ENCODE measurements around the gene THBS2.
"Not testable (repeated sequence)": the region's sequence is repeated elsewhere in the genome, so short reads cannot be mapped to it uniquely, and the experiment has no call there.

Gene THBS2

DNA sequence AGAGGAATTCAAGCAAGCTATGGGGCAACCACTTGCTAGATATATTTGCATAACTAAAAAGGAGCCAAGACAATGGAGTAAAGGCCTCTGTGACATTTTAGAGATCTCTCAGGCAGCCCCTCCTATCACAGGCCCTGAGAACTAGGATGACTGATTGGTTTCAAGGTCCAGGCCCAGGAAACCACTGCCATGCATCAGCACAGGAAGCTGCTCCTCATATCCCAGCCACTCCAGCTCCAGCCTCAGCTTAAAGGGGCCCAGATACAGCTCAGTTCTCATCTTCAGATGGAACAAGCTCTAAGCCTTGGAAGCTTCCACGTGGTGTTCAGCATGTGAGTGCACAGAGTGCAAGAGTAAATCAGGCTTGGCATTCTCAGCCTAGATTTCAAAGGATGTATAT is 21.1 kb upstream of the THBS2 start:
- no peak overlapping the region for H3K27ac ChIP-seq
- H3K4me3 ChIP-seq: no peak overlapping the region
- TF ChIP-seq, protein P1, sequence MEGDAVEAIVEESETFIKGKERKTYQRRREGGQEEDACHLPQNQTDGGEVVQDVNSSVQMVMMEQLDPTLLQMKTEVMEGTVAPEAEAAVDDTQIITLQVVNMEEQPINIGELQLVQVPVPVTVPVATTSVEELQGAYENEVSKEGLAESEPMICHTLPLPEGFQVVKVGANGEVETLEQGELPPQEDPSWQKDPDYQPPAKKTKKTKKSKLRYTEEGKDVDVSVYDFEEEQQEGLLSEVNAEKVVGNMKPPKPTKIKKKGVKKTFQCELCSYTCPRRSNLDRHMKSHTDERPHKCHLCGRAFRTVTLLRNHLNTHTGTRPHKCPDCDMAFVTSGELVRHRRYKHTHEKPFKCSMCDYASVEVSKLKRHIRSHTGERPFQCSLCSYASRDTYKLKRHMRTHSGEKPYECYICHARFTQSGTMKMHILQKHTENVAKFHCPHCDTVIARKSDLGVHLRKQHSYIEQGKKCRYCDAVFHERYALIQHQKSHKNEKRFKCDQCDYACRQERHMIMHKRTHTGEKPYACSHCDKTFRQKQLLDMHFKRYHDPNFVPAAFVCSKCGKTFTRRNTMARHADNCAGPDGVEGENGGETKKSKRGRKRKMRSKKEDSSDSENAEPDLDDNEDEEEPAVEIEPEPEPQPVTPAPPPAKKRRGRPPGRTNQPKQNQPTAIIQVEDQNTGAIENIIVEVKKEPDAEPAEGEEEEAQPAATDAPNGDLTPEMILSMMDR (IDR thresholded peaks at IDR 0.05): no peak
- DNase-seq (ENCODE audit: low spot score): no peak

DNA sequence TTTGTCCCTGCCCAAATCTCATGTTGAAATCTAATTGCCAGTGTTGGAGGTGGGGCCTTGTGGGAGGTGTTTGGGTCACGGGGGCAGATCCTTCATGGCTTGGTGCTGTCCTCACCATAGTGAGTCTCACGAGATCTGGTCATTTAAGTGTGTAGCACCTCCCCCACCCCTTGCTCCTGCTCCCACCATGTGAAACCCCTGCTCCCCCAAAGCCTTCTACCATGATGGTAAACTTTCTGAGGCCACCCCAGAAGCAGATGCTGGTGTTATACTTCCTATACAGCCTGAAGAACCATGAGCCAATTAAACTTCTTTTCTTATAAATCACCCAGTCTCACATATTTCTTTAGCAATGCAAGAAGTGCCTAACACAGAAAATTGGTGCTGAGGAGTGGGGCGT is 19.9 kb upstream of the THBS2 start:
- no peak overlapping the region for H3K27ac ChIP-seq
- H3K4me3 ChIP-seq: no peak overlapping the region
- TF ChIP-seq, protein P1 (IDR thresholded peaks at IDR 0.05): no peak
- DNase-seq (ENCODE audit: low spot score): no peak

DNA sequence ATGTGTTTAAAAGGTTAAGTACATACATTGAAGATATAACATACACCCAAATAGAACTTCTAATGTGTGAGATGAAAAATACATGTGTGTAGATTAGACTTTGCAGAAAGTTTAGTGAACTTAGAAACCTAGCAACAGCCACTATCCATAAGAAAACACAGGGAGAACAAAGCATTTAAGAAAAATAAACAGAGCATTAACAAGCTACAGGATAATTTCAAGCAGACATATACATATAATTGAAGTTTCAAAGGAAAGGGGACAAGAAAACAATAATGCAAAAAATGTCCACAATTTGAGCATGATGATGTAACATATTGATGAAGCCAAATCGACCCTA is 18.2 kb upstream of the THBS2 start:
- DNase-seq (ENCODE audit: low spot score): no peak
- TF ChIP-seq, protein P1 (IDR thresholded peaks at IDR 0.05): no peak
- H3K4me3 ChIP-seq: no peak overlapping the region
- no peak overlapping the region for H3K27ac ChIP-seq

DNA sequence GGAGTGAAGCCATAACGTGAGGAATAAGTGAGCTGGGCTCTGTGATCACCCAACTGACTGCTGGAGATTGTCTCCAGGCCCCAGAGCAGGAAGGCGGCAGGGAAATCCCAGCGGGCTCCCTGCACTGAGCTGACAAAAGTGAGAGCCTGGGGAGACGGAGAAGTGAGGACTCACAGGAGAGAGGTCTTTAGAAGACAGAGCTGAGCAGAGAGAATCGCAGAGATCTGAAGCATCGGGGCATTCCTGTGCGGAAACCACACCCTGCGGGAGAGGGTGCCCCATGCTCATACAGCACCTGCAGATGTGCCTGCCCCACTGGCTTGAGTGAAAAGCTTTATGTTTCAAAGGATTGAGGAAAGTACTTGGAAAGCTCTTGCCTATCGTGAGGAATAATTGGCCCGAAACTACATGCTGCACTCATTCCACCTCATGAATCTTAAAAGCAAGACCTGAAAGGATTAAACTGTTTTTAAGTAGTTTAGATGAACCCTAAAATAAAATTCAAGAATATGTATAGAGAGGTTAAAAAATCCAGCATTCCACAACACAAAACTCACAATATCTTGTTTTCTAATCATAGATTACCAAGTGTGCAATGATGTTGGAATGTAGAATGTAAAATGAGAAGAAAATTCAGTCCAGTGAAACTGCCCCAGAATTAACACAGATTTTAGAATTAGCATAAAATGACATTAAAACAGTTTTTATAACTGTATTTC is 17.7 kb upstream of the THBS2 start:
- no peak overlapping the region for H3K4me3 ChIP-seq
- TF ChIP-seq, protein P1 (IDR thresholded peaks at IDR 0.05): no peak
- no peak for DNase-seq (ENCODE audit: low spot score)
- H3K27ac ChIP-seq: no peak overlapping the region

DNA sequence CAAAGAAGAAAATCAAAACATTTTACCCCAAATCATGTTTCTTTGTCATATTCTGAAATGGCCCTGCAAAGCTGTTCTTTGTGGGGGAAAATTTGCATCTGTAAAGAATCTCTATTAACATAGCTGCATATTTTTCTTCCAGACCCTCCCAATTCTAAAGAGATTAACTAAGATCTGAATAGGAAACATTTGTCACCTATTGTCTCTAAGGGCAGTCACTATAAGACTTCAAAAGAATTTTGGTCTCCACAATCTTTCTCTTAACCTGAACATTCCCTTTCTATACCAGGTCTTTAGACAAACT is 16.4 kb upstream of the THBS2 start:
- H3K27ac ChIP-seq: peak overlapping the region; percentile 64 to 76
- not testable (repeated sequence) for H3K4me3 ChIP-seq; DNase-seq (ENCODE audit: low spot score)

DNA sequence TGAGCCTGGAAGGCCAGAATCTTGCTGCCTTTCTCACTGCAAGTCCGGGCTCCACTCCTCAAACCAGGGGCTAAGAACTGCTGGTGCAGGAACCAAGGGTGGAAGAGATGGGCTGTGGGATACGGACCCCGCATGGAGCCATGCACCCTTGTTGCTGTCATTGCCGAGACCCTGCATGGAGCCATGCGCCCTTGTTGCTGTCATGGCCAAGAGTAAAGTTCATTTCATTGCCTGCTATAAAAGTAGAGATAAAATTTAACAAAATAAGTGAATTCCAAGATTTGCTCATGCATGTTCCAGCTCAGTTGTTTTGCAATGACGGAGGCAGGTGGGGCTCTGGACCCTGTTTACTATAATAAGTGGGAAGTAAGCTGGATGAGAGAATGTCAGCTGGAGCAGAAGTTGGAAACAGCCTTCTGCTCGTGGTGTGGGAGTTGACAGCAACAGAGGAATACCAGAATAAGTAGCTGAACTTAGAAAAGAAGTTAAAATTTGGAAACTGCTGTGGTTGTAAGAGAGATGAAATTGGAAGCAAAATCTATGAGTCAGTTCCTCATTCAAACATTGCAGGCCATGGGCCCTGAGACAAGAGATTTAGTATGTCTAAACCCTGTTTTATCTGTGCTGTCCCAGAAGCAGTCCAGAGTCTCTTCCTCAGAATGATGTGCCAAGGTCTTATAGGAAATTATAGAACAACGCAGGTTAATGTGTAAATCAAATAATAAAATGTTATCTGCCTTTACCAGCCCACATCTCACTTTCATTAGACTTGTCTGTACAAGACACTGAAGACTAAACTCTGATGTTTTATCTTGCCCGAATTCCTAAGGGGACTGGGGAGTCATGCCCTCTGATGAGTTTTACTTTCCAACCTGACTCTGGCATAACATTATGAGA is 15.8 kb upstream of the THBS2 start:
- Histone ChIP-seq H3K4me3 (no peak overlapping the region), H3K27ac (peak overlapping the region; percentile 64 to 76)
- no peak for DNase-seq (ENCODE audit: low spot score)
- TF ChIP-seq, protein P1 (IDR thresholded peaks at IDR 0.05): no peak

DNA sequence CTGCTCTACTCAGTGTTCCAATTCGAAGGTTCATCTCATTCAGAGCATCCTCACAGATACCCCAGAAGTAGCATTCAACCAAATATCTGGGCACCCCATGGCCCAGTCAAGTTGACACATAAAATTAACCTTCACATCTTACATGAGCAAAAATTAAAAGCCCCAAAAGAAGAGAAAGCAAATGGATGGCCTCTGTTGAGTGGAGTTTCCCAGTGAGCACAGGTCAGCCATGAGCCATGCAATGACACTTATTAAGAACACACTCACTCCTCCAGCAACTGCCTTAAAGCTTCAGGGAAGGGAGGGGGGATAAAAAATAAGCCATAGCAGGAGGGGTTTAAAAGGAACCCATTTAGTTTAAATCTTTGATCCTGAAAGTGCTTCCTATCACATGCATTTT is 14.6 kb upstream of the THBS2 start:
- TF ChIP-seq, protein P1 (IDR thresholded peaks at IDR 0.05): no peak
- DNase-seq (ENCODE audit: low spot score): no peak
- Histone ChIP-seq H3K4me3 (no peak overlapping the region), H3K27ac (peak overlapping the region in 1 of 2 donors; percentile 11)

Measured in coronary artery (tissue), 2 donors.